ENCODE measurements around the gene MARVELD2.

Gene MARVELD2

DNA sequence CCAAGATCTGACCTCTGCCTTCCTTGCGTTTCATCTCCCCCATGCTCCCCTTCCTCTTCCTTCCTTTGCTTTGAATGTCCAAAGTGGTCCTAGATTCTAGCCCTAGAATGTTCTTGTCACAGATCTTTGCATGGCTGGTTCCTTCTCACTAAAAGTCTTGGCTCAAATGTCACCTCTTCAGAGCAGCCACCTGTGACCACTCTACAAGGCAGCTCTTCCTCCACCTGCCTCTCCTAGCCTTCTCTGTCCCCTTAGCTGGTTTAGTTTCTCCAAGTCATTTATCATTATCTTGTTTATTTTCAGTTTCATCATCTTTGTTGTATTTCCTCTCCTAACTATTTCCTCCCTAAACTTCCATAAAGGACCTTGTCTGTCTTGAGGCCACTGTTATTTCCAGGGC is 70.6 kb downstream of the MARVELD2 start:
- no peaks in the 10 kb centered on the region for H4K20me1 ChIP-seq (ENCODE audit: insufficient read depth)
- H3K4me1 ChIP-seq (ENCODE audit: low read depth, poor library complexity, severe bottlenecking) = no peaks in the 10 kb centered on the region
- H3K4me3 ChIP-seq (IDR thresholded peaks at IDR 0.05; ENCODE audit: insufficient read depth, low read depth, low read length) = no peak overlapping the region
- no peaks in the 10 kb centered on the region for H3K36me3 ChIP-seq (ENCODE audit: insufficient read depth)
- TF ChIP-seq, protein P1, sequence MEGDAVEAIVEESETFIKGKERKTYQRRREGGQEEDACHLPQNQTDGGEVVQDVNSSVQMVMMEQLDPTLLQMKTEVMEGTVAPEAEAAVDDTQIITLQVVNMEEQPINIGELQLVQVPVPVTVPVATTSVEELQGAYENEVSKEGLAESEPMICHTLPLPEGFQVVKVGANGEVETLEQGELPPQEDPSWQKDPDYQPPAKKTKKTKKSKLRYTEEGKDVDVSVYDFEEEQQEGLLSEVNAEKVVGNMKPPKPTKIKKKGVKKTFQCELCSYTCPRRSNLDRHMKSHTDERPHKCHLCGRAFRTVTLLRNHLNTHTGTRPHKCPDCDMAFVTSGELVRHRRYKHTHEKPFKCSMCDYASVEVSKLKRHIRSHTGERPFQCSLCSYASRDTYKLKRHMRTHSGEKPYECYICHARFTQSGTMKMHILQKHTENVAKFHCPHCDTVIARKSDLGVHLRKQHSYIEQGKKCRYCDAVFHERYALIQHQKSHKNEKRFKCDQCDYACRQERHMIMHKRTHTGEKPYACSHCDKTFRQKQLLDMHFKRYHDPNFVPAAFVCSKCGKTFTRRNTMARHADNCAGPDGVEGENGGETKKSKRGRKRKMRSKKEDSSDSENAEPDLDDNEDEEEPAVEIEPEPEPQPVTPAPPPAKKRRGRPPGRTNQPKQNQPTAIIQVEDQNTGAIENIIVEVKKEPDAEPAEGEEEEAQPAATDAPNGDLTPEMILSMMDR (conservative IDR thresholded peaks at IDR 0.05; ENCODE audit: low read depth, low read length) = no peak
- no peaks in the 10 kb centered on the region for H3K27me3 ChIP-seq (ENCODE audit: insufficient read depth, low read depth)
- no peaks in the 10 kb centered on the region for H3K79me2 ChIP-seq (ENCODE audit: insufficient read depth, low read depth)
- H3K4me2 ChIP-seq = no peak overlapping the region
- no peak overlapping the region for H2AFZ ChIP-seq (ENCODE audit: low read depth)
- H3K27ac ChIP-seq = no peak overlapping the region
- H3K9ac ChIP-seq = no peak overlapping the region

DNA sequence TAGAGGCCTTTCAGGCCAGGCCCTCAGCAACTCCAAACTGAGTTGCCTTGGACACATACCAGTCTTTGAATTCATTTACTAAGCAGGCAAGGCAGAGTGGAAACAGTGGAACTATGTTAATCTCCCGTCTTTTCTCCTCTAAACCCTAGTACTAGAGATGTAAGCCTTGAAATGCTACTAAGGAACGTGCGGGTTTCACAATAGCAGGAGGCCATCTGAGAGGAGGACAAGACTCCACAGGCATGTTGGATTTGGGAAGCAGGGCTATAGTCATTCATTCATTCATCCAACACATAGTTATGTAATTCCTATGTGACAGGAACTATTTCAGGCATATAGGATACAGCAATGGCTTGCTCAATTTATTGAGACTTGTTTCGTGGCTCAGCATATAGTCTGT is 74.3 kb downstream of the MARVELD2 start:
- no peaks in the 10 kb centered on the region for H3K79me2 ChIP-seq (ENCODE audit: insufficient read depth, low read depth)
- H2AFZ ChIP-seq (ENCODE audit: low read depth) = no peak overlapping the region
- no peaks in the 10 kb centered on the region for H4K20me1 ChIP-seq (ENCODE audit: insufficient read depth)
- no peaks in the 10 kb centered on the region for H3K27me3 ChIP-seq (ENCODE audit: insufficient read depth, low read depth)
- H3K27ac ChIP-seq = no peak overlapping the region
- no peak overlapping the region for H3K4me2 ChIP-seq
- H3K4me3 ChIP-seq (IDR thresholded peaks at IDR 0.05; ENCODE audit: insufficient read depth, low read depth, low read length) = no peak overlapping the region
- H3K9ac ChIP-seq = no peak overlapping the region
- H3K4me1 ChIP-seq (ENCODE audit: low read depth, poor library complexity, severe bottlenecking) = no peaks in the 10 kb centered on the region
- TF ChIP-seq, protein P1 (conservative IDR thresholded peaks at IDR 0.05; ENCODE audit: low read depth, low read length) = no peak
- no peaks in the 10 kb centered on the region for H3K36me3 ChIP-seq (ENCODE audit: insufficient read depth)

DNA sequence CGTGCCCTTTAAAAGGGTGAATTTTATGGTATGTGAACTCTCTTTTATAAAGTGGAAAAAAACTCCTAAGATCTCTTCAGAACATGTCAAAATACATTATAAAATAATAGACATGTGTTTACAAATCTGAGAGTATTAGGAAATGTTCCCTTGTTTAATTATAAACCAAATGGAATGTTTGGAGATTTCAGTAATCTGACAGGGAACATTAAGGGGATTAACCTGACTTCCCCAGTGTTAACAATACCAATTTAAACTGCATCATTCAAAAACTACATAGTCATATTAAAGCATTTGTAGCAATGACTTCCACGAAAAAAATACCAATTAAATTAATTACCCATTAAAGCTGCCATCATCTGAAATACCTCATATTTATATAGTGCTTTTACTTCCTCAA is 76.1 kb downstream of the MARVELD2 start:
- Histone ChIP-seq H4K20me1 (ENCODE audit: insufficient read depth) (no peaks in the 10 kb centered on the region), H2AFZ (ENCODE audit: low read depth) (no peak overlapping the region), H3K79me2 (ENCODE audit: insufficient read depth, low read depth) (no peaks in the 10 kb centered on the region), H3K27ac (no peak overlapping the region), H3K4me2 (no peak overlapping the region), H3K9ac (no peak overlapping the region), H3K36me3 (ENCODE audit: insufficient read depth) (no peaks in the 10 kb centered on the region), H3K27me3 (ENCODE audit: insufficient read depth, low read depth) (no peaks in the 10 kb centered on the region), H3K4me3 (IDR thresholded peaks at IDR 0.05; ENCODE audit: insufficient read depth, low read depth, low read length) (no peak overlapping the region), H3K4me1 (ENCODE audit: low read depth, poor library complexity, severe bottlenecking) (no peaks in the 10 kb centered on the region)
- TF ChIP-seq, protein P1 (conservative IDR thresholded peaks at IDR 0.05; ENCODE audit: low read depth, low read length) = no peak

DNA sequence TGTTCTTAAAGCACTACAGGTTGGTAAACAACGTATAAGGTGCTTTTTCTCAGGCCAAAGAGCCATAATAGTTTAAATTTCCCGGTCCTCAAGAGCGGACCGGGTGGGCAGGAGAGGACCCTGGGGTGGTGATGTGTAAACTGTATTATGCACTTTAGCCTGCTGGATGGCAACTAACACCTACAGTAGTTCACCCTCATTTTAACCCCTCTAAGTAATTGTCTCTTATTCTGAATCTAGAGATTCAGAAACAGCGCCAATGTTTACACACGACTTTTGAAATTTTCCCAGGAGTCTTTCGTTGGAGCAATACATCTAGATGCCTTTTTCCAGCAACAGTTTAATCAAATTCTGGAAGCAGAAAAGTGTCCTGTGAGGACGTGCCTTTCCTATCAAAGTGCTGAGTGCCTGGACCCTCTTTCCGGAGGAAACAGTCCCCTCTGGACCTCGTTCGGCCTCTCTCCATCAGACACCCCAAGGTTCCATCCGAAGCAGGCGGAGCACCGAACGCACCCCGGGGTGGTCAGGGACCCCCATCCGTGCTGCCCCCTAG is 77.0 kb downstream of the MARVELD2 start:
- TF ChIP-seq, protein P1 (conservative IDR thresholded peaks at IDR 0.05; ENCODE audit: low read depth, low read length) = no peak
- H3K27me3 ChIP-seq (ENCODE audit: insufficient read depth, low read depth) = no peaks in the 10 kb centered on the region
- H3K4me2 ChIP-seq = peak overlapping the region; percentile 81
- no peak overlapping the region for H3K27ac ChIP-seq
- no peaks in the 10 kb centered on the region for H4K20me1 ChIP-seq (ENCODE audit: insufficient read depth)
- no peaks in the 10 kb centered on the region for H3K79me2 ChIP-seq (ENCODE audit: insufficient read depth, low read depth)
- no peaks in the 10 kb centered on the region for H3K4me1 ChIP-seq (ENCODE audit: low read depth, poor library complexity, severe bottlenecking)
- H2AFZ ChIP-seq (ENCODE audit: low read depth) = peak overlapping the region; percentile 96
- no peak overlapping the region for H3K4me3 ChIP-seq (IDR thresholded peaks at IDR 0.05; ENCODE audit: insufficient read depth, low read depth, low read length)
- peak overlapping the region; percentile 27; the same call in 1 of the 2 replicates for H3K9ac ChIP-seq
- H3K36me3 ChIP-seq (ENCODE audit: insufficient read depth) = no peaks in the 10 kb centered on the region
